ENCODE results near the gene BABAM1.

BABAM1 gene

DNA sequence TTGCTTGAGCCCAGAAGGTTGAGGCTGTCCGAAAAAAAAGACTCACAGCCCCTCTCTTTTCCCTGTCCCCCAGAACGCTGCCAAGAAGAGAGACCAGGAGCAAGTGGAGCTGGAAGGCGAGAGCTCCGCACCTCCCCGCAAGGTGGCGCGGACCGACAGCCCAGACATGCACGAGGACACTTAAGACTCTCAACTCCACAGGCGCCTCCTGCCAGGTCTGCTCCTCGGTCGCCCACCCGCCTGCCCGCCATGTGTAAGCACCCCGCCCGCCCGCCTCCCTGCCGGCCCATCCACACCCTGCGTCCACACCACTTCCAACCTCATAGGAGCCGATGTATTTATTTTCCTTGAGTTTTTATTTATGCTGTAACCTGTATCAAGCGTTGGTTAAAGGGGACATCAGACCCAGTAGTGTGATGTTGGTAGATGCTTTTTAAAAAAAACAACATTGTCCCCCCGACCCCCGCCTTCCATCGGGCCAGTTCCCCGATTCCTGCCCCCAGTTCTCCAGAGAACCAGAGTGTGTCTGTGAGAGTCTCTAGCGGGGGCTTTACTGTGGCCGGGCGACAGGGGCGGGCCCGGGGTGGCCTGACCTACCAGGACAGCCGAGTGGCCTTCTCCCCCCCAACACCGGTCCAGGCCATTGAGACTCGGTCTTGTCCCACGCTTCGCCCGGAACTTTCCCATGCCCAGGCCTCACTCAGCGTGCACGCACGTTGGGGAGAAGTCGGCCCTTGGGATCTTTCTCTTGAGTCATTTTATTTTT is 52.4 kb downstream of the BABAM1 start:
- Histone ChIP-seq H3K27me3 (ENCODE audit: insufficient read depth, low read length) (no peaks in the 10 kb centered on the region), H3K4me3 (ENCODE audit: low read length) (no peak overlapping the region), H3K9ac (ENCODE audit: low read depth, low read length) (no peak overlapping the region), H3K27ac (ENCODE audit: low read depth, low read length) (no peak overlapping the region), H3K36me3 (ENCODE audit: insufficient read depth, low read length) (peaks cover 50% of the 10 kb centered on the region), H3K9me3 (ENCODE audit: insufficient read depth, low read depth, low read length) (no peaks in the 10 kb centered on the region), H3K4me1 (ENCODE audit: insufficient read depth, low read length) (no peaks in the 10 kb centered on the region)
- WGBS: 95% methylated on average over 39 of the region's 40 CpGs

DNA sequence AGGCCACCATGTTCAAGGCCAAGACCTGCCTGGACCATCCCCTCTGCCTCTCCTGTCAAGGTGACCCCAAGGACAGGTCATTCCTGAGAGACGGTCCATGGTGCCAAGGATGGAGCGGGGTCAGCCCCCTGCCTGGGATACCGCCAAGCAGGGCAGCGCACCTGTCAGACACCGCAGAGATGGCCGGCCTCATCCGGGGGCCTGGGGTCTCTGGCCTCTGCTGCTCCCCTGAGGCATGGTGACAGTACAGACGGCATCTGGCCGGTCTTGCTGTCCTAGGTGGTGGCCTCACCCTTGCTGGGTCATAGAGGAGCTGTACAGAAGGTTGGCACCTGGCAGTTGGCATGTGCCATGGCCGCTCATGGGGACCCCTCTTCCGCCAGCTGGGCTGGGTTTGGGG is 53.2 kb downstream of the BABAM1 start:
- Histone ChIP-seq H3K27ac (ENCODE audit: low read depth, low read length) (no peak overlapping the region), H3K36me3 (ENCODE audit: insufficient read depth, low read length) (peaks cover 50% of the 10 kb centered on the region), H3K4me3 (ENCODE audit: low read length) (no peak overlapping the region), H3K27me3 (ENCODE audit: insufficient read depth, low read length) (no peaks in the 10 kb centered on the region), H3K9ac (ENCODE audit: low read depth, low read length) (no peak overlapping the region), H3K4me1 (ENCODE audit: insufficient read depth, low read length) (no peaks in the 10 kb centered on the region), H3K9me3 (ENCODE audit: insufficient read depth, low read depth, low read length) (no peaks in the 10 kb centered on the region)
- WGBS: 86% methylated on average over 11 of the region's 11 CpGs

DNA sequence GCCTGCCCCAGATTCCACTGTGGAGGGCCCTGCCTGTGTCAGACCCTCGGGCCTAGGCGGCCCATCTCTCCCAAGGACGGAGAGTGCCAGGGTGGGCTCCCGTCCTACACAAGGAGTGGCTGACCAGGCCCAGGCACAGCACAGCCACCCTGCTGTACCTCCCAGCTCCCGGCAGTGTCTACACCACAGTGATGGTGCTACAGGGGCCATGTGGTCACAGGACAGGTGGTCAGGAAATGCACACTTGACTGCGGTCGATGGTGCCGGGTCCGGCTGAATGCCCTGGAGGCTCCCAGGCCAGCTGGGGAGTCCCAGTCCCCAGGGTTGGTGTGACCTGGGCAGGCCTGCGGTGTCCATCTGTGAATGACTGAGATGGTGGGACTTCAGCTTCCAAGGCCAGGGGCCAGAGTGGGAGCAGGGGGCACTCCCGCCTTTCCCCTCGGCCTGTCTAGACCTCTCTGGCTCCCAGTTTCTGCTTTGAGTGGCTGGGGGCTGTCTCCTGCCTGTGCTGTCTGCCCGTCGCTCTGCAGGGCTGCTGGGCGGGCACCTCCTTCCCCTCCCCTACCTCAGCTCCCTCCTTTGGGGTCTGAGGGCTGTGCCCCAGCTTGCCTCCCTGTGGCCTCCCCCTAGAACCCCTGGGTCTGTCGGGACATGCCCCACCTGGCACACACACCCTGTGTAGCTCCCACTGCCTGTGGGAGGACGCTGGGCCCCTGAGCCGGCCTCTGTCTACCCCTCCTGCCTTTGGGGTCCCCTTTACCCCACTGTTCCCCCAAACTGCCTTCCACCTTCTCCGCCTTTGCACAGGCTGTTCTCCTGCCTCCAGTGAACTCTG is 54.6 kb downstream of the BABAM1 start:
- Histone ChIP-seq H3K27me3 (ENCODE audit: insufficient read depth, low read length) (no peaks in the 10 kb centered on the region), H3K4me1 (ENCODE audit: insufficient read depth, low read length) (0 out of 2 replicates have a peak, but pooled peaks cover 3% of the 10 kb centered on the region), H3K9ac (ENCODE audit: low read depth, low read length) (no peak overlapping the region), H3K4me3 (ENCODE audit: low read length) (no peak overlapping the region), H3K36me3 (ENCODE audit: insufficient read depth, low read length) (peaks cover 48% of the 10 kb centered on the region), H3K9me3 (ENCODE audit: insufficient read depth, low read depth, low read length) (no peaks in the 10 kb centered on the region), H3K27ac (ENCODE audit: low read depth, low read length) (0 out of 2 replicates have a peak overlapping the region, but pooled peaks have one; percentile 35)
- 93% methylated on average over 19 of the region's 19 CpGs for WGBS

- no peaks in the 10 kb centered on the region for H3K27me3 ChIP-seq (ENCODE audit: insufficient read depth, low read length)
- no peak overlapping the region for H3K4me3 ChIP-seq (ENCODE audit: low read length)
- H3K9me3 ChIP-seq (ENCODE audit: insufficient read depth, low read depth, low read length): no peaks in the 10 kb centered on the region
- peaks cover 48% of the 10 kb centered on the region for H3K36me3 ChIP-seq (ENCODE audit: insufficient read depth, low read length)
- 0 out of 2 replicates have a peak, but pooled peaks cover 4% of the 10 kb centered on the region for H3K4me1 ChIP-seq (ENCODE audit: insufficient read depth, low read length)
- H3K9ac ChIP-seq (ENCODE audit: low read depth, low read length): 0 out of 2 replicates have a peak overlapping the region, but pooled peaks have one; percentile 1
- WGBS: 93% methylated on average over 9 of the region's 10 CpGs
- H3K27ac ChIP-seq (ENCODE audit: low read depth, low read length): 0 out of 2 replicates have a peak overlapping the region, but pooled peaks have one; percentile 1
Measured at GRCh38 chr19:17322854-17323253, 55.6 kb downstream of the BABAM1 start.

GRCh38 chr19:17323300-17323963 is 56.2 kb downstream of the BABAM1 start:
- Histone ChIP-seq H3K27ac (ENCODE audit: low read depth, low read length) (no peak overlapping the region), H3K9ac (ENCODE audit: low read depth, low read length) (no peak overlapping the region), H3K27me3 (ENCODE audit: insufficient read depth, low read length) (no peaks in the 10 kb centered on the region), H3K9me3 (ENCODE audit: insufficient read depth, low read depth, low read length) (no peaks in the 10 kb centered on the region), H3K4me3 (ENCODE audit: low read length) (no peak overlapping the region), H3K4me1 (ENCODE audit: insufficient read depth, low read length) (0 out of 2 replicates have a peak, but pooled peaks cover 4% of the 10 kb centered on the region), H3K36me3 (ENCODE audit: insufficient read depth, low read length) (peaks cover 48% of the 10 kb centered on the region)
- WGBS: 96% methylated on average over 56 of the region's 56 CpGs

GRCh38 chr19:17323964-17324332 is 56.7 kb downstream of the BABAM1 start:
- Histone ChIP-seq H3K9ac (ENCODE audit: low read depth, low read length) (no peak overlapping the region), H3K4me1 (ENCODE audit: insufficient read depth, low read length) (0 out of 2 replicates have a peak, but pooled peaks cover 4% of the 10 kb centered on the region), H3K36me3 (ENCODE audit: insufficient read depth, low read length) (peaks cover 45% of the 10 kb centered on the region), H3K4me3 (ENCODE audit: low read length) (no peak overlapping the region), H3K9me3 (ENCODE audit: insufficient read depth, low read depth, low read length) (no peaks in the 10 kb centered on the region), H3K27me3 (ENCODE audit: insufficient read depth, low read length) (no peaks in the 10 kb centered on the region; the same call in 1 of the 2 replicates), H3K27ac (ENCODE audit: low read depth, low read length) (no peak overlapping the region)
- WGBS: 89% methylated on average over 7 of the region's 7 CpGs

DNA sequence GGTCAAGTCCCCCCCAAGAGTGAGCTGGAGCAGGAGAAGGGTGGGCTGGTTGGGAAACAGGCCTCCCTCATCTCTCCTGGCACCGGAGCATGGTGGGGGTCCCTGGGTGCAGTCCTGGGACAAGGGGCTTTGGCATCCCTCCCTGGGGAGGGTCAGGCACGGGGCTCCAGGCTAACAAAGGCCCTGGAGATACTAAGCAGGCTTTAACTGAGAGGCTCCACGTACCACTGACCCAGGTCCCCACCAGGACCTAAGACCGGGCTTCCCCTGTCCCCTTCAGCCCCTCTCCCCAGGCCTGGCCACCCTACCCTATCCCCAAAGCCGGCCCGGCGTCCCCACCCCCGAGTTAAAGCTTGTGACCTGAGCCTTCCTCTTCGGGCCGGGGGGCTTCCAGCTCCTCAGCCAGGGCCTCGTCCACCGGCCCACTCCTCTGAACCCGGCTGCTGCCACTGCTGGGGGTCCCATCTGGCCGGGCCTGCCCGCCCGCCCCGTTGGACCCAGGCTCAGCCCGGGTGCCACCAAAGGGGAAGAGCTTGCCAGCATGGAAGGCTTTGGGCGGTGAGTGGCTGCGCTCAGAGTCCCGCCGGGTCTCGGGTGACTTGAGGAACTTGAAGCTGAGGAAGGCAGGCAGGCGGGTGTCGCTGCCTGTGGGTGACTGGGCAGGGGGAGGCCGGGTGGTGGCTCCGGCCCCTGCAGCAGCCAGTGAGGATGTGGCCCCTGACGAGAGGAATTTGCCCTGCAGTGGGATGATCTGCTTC is 57.3 kb downstream of the BABAM1 start:
- Histone ChIP-seq H3K27ac (ENCODE audit: low read depth, low read length) (no peak overlapping the region), H3K27me3 (ENCODE audit: insufficient read depth, low read length) (peaks cover 4% of the 10 kb centered on the region), H3K9me3 (ENCODE audit: insufficient read depth, low read depth, low read length) (no peaks in the 10 kb centered on the region), H3K4me3 (ENCODE audit: low read length) (no peak overlapping the region), H3K4me1 (ENCODE audit: insufficient read depth, low read length) (0 out of 2 replicates have a peak, but pooled peaks cover 4% of the 10 kb centered on the region), H3K36me3 (ENCODE audit: insufficient read depth, low read length) (peaks cover 40% of the 10 kb centered on the region), H3K9ac (ENCODE audit: low read depth, low read length) (no peak overlapping the region)
- WGBS: 94% methylated on average over 28 of the region's 28 CpGs

DNA sequence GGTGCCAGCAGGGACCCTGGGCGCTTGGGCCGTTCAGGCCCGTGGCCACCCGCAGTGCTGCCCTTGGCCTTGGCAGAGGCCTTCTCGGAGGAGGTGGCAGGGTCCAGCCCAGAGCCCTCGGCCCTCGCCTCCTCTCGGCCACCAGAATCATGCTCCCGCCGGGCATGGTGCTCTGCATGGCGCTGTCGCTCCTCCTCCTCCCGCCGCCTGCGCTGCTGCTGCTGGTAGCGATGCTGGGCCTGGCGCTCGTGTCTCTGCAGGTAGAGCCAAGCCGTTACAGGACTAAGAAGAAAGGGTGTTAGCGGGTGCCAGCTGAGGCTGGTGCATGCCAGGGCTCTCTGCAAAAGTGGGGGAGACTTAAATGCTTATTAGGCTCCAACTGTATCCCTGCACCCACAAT is 57.9 kb downstream of the BABAM1 start:
- Histone ChIP-seq H3K36me3 (ENCODE audit: insufficient read depth, low read length) (peaks cover 35% of the 10 kb centered on the region), H3K9ac (ENCODE audit: low read depth, low read length) (no peak overlapping the region), H3K4me1 (ENCODE audit: insufficient read depth, low read length) (0 out of 2 replicates have a peak, but pooled peaks cover 4% of the 10 kb centered on the region), H3K9me3 (ENCODE audit: insufficient read depth, low read depth, low read length) (no peaks in the 10 kb centered on the region), H3K27me3 (ENCODE audit: insufficient read depth, low read length) (peaks cover 7% of the 10 kb centered on the region), H3K27ac (ENCODE audit: low read depth, low read length) (no peak overlapping the region), H3K4me3 (ENCODE audit: low read length) (no peak overlapping the region)
- 97% methylated on average over 20 of the region's 20 CpGs for WGBS

DNA sequence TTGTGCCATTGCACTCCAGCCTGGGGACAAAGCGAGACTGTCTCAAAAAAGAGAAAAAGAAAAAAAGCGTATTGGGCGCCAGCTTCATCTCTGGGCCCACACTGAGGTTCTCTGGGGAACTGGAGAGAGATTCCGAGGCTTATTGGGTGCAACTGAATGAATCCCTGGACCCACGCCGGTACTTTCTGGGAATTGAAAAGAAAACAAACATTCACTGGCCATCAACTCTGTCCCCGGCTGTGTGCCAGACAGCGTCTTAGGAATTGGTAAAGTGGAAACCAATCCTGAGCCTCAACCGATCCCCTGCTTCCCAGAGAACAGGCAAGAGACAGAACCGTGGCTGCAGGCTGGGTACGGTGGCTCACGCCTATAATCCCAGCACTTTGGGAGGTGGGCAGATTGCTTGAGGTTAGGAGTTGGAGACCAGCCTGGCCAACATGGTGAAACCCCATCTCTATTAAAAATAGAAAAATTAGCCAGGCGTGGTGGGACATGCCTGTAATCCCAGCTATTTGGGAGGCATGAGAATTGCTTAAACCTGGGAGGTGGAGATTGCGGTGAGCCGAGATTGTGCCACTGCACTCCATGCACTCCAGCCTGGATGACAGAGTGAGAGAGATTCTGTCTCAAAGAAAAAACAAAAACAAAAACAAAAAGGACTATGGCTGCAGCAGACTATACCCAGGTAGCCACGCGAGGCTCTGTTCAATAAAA is 58.8 kb downstream of the BABAM1 start:
- peaks cover 7% of the 10 kb centered on the region for H3K27me3 ChIP-seq (ENCODE audit: insufficient read depth, low read length)
- peaks cover 27% of the 10 kb centered on the region for H3K36me3 ChIP-seq (ENCODE audit: insufficient read depth, low read length)
- H3K27ac ChIP-seq (ENCODE audit: low read depth, low read length): no peak overlapping the region; the same call in 1 of the 2 replicates
- 96% methylated on average over 17 of the region's 17 CpGs for WGBS
- H3K4me3 ChIP-seq (ENCODE audit: low read length): no peak overlapping the region
- H3K9ac ChIP-seq (ENCODE audit: low read depth, low read length): no peak overlapping the region
- 0 out of 2 replicates have a peak, but pooled peaks cover 4% of the 10 kb centered on the region for H3K4me1 ChIP-seq (ENCODE audit: insufficient read depth, low read length)
- no peaks in the 10 kb centered on the region for H3K9me3 ChIP-seq (ENCODE audit: insufficient read depth, low read depth, low read length)

- Histone ChIP-seq H3K4me3 (ENCODE audit: low read length) (peak overlapping the region; percentile 71; the same call in 1 of the 2 replicates), H3K4me1 (ENCODE audit: insufficient read depth, low read length) (0 out of 2 replicates have a peak, but pooled peaks cover 4% of the 10 kb centered on the region), H3K27ac (ENCODE audit: low read depth, low read length) (no peak overlapping the region), H3K36me3 (ENCODE audit: insufficient read depth, low read length) (peaks cover 23% of the 10 kb centered on the region), H3K9ac (ENCODE audit: low read depth, low read length) (no peak overlapping the region), H3K27me3 (ENCODE audit: insufficient read depth, low read length) (peaks cover 7% of the 10 kb centered on the region), H3K9me3 (ENCODE audit: insufficient read depth, low read depth, low read length) (no peaks in the 10 kb centered on the region)
- 81% methylated on average over 11 of the region's 11 CpGs for WGBS
Measured at GRCh38 chr19:17326595-17326966, 59.3 kb downstream of the BABAM1 start.

Measured in HUES64 (cell line).